GM18907 (cell line): ENCODE results near the gene MPST.
A peak's percentile ranks its signal among the peaks of the same experiment; 100 is the strongest.

ENCODE experiments used
- ATAC-seq: cut with Tn5 transposase; IDR thresholded peaks from one replicate; pipeline ENCODE4 v1.9.1; 2021; ENCODE audit warnings: mild to moderate bottlenecking, moderate library complexity; ENCODE audit not compliant: unreplicated experiment

MPST gene

GRCh38 chr22:37000676-37001534, 18.6 kb upstream of the MPST start:
- no peak for ATAC-seq

GRCh38 chr22:37001826-37002225, 17.7 kb upstream of the MPST start:
- no peak for ATAC-seq

- no peak for ATAC-seq
Measured at GRCh38 chr22:37002633-37003032, 16.9 kb upstream of the MPST start.

- no peak for ATAC-seq
Measured at GRCh38 chr22:37007651-37008050, 11.9 kb upstream of the MPST start.

- ATAC-seq: no peak
Measured at GRCh38 chr22:37008365-37008764, 11.2 kb upstream of the MPST start.

- no peak for ATAC-seq
Measured at GRCh38 chr22:37009490-37009889, 10.1 kb upstream of the MPST start.

GRCh38 chr22:37010174-37010573, 9.4 kb upstream of the MPST start:
- ATAC-seq: no peak

GRCh38 chr22:37010976-37011375, 8.6 kb upstream of the MPST start:
- ATAC-seq: no peak

GRCh38 chr22:37011472-37011871, 8.1 kb upstream of the MPST start:
- ATAC-seq: no peak

- no peak for ATAC-seq
Measured at GRCh38 chr22:37012262-37012904, 7.2 kb upstream of the MPST start.

GRCh38 chr22:37012956-37013355, 6.6 kb upstream of the MPST start:
- no peak for ATAC-seq

- no peak for ATAC-seq
Measured at GRCh38 chr22:37014415-37014806, 5.1 kb upstream of the MPST start.

GRCh38 chr22:37014835-37015586, 4.5 kb upstream of the MPST start:
- ATAC-seq: no peak

GRCh38 chr22:37015587-37015878, 4.0 kb upstream of the MPST start:
- ATAC-seq: no peak

- ATAC-seq: no peak
Measured at GRCh38 chr22:37016134-37016910, 3.2 kb upstream of the MPST start.

GRCh38 chr22:37017356-37017755, 2.2 kb upstream of the MPST start:
- no peak for ATAC-seq

GRCh38 chr22:37018086-37018814, 1.3 kb upstream of the MPST start:
- ATAC-seq: no peak

- peak; percentile 36 for ATAC-seq
Measured at GRCh38 chr22:37018815-37019308, 680 bp upstream of the MPST start.

GRCh38 chr22:37020192-37020479, 594 bp downstream of the MPST start:
- peak; percentile 2 for ATAC-seq

GRCh38 chr22:37021041-37021440, 1.5 kb downstream of the MPST start:
- ATAC-seq: no peak
